Measurements from ENCODE around the gene TTC28.
A peak's percentile ranks its signal among the peaks of the same experiment; 100 is the strongest.

Gene TTC28

DNA sequence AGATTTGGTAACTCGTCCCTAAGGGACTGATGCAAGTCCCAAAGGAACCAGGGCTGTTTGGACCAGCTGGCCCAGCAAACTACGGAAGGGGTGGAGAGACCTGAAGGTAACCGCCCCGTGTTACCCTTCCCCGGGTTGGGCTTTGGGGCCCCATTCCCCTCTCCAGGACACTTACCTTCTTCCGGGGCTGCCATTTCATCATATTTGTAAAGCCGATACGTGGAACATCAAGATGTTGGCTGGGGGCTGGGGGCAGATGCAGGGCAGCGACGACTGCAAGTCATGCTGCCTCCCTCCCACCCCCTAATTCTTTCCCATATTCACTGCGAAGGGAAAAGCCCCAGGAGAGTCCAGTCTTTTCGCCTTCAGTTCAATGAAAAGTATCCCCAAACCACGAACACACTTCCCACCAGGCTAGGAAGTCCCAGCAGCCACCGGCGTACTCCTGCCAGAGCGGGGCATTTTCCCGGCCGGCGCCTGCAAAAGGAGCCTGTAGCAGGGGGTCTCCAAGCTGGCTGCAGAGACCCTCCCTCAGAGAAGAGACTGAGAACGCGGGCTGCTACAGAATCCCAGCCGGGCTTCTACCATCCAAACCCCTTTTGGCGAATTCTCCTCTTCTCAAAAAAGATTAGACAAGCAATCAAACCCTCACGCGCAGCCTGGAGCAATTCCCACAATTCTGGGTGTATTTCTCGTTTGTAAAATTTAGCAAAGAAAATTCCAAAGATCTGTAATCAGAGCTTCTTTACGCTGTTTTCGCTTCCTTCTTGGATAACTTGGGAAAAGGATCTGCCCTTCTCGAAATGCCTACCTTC lies 236.7 kb downstream of the TTC28 start:
- peak overlapping the region; percentile 58 for H3K4me3 ChIP-seq (ENCODE audit: low read depth, low read length)

GRCh38 chr22:28442264-28442710 lies 237.4 kb downstream of the TTC28 start:
- peak overlapping the region; percentile 58 for H3K4me3 ChIP-seq (ENCODE audit: low read depth, low read length)

GRCh38 chr22:28441720-28442263 lies 237.8 kb downstream of the TTC28 start:
- peak overlapping the region; percentile 58 for H3K4me3 ChIP-seq (ENCODE audit: low read depth, low read length)

- no peak overlapping the region for H3K4me3 ChIP-seq (ENCODE audit: low read depth, low read length)
Measured at GRCh38 chr22:28440592-28441390, 238.8 kb downstream of the TTC28 start.

GRCh38 chr22:28438183-28438768 lies 241.4 kb downstream of the TTC28 start:
- H3K4me3 ChIP-seq (ENCODE audit: low read depth, low read length), result no peak overlapping the region

DNA sequence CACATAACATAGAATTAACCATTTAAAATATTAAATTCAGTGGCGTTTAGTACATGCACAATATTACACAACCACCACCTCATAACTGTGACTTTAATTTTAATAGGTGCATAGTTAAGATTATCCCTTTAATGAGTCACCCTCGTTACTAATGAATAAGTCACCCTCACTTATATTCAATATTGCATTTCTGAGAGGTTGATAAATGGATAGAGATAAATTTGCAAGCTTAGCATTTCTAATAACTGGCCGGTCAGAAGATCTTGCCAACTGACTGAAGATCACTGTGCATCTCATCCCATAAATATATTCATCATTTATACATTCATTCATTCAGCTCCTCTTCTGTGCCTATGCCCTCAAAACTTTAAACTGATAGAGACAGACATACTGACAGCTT lies 243.7 kb downstream of the TTC28 start:
- no peak overlapping the region for H3K4me3 ChIP-seq (ENCODE audit: low read depth, low read length)

DNA sequence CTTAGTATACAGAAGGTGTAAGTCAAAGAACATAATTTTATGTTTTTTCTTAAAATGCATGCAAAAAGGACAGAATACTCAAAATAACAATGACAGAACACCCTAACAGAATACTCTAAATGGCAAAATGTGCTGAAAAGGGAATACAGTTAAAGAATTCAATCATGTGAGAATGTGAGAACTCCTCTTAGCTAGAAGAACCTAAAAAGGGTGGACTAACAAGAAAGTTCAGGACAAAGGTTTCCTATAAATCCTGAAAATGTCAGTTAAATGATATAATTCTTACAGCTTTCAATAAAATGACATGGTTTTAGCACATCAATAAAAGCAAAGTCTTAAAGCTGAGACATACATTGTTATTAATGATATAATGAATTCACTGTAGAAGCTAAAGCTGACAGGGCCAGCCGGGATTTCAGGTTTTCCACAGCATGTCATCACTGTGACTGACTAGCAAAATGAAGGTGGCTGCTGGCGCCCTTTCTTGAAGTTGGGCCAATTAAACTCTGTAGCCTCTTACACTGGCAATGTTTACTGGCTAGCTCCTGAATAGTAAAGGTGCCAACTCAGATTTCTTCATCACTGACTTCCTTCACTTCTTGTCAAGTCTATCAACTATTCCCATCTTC lies 244.4 kb downstream of the TTC28 start:
- H3K4me3 ChIP-seq (ENCODE audit: low read depth, low read length), result no peak overlapping the region

- no peak overlapping the region for H3K4me3 ChIP-seq (ENCODE audit: low read depth, low read length)
Measured at GRCh38 chr22:28430466-28431025, 249.1 kb downstream of the TTC28 start.

- H3K4me3 ChIP-seq (ENCODE audit: low read depth, low read length), result no peak overlapping the region
Measured at GRCh38 chr22:28429711-28430110, 249.9 kb downstream of the TTC28 start.

DNA sequence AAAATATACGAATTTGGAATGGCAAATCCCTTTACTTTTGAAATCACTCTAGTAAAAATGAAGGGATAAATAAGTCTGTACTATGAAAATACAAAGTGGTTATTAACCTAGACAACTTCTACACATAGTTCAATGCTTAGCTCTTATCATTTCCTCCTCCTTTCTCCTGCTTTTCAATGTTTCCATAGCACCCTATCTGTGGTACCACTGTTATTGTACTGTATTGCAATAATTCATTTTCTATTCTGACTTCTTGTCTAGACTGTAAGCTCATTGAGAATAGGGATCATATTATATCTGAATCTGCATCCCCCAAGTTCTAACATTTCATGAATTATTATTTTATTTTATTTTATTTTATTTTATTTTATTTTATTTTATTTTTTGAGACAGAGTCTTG lies 251.4 kb downstream of the TTC28 start:
- H3K4me3 ChIP-seq (ENCODE audit: low read depth, low read length), result no peak overlapping the region

- no peak overlapping the region for H3K4me3 ChIP-seq (ENCODE audit: low read depth, low read length)
Measured at GRCh38 chr22:28426346-28427132, 253.1 kb downstream of the TTC28 start.

- H3K4me3 ChIP-seq (ENCODE audit: low read depth, low read length), result no peak overlapping the region
Measured at GRCh38 chr22:28425211-28425610, 254.4 kb downstream of the TTC28 start.

DNA sequence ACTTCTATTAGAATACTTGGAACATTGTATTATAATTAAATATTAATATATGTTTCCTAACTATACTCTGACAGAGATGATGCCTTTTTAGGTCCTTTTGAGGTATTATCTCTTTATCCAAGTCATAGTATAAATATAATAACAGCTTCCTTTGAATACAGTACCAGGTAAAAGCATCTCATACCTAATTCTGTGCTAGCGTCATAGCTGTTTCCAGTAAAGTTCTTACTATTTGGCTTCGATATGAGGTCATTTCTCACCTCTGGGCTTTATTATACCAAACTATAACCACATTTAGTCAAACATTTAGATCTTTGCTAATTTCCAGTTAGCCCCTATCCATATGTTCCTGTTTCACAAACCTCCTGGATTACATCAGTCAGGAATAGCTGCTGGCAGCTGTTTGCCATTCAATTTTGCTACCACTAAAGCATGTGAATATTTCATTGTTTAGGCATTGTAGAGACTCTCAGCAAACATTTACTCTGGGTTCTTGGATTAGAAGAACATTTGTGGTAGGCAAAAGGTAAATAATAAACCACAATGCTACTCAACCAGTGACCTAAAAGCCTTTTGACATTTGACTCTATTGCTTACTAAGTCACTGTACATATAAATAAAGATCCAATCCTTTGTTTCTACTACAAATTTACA lies 255.1 kb downstream of the TTC28 start:
- H3K4me3 ChIP-seq (ENCODE audit: low read depth, low read length), result no peak overlapping the region

GRCh38 chr22:28419919-28420318 lies 259.7 kb downstream of the TTC28 start:
- no peak overlapping the region for H3K4me3 ChIP-seq (ENCODE audit: low read depth, low read length)

DNA sequence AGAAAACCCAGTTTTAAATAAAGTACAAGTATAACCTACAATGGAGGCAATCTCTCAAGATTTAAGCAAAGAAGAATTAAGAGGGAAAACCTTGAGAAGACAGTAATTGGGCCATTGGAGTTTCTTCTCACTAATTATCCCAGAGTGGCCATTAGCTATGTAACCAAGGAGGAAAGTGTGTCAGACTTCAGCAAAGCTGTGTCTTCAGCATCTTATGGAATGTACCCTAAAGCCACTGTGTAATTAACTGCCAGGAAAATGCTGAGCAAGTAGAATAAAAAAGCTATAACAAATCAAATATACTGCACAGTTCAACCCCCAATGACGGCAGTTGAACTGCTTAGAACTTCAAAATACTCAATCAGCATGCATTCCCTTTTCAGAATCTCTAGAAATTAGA lies 261.6 kb downstream of the TTC28 start:
- H3K4me3 ChIP-seq (ENCODE audit: low read depth, low read length), result no peak overlapping the region

DNA sequence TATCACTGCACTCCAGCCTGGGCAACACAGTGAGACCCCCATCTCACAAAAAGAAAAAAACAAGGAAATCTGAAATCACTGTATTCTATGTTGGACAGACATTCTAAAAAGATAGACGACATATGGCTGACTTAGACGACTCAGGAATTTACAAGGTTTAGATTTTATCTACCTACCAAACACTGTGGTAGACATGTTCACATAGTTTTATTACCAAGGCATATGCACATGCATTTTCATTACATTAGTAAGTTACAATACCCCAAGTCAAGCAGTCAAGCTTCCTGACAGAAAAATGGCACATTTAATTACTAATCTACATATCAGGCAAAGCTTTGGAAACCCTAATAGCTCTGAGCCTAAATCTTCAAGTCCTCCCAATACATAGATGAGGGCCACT lies 262.2 kb downstream of the TTC28 start:
- H3K4me3 ChIP-seq (ENCODE audit: low read depth, low read length), result no peak overlapping the region

DNA sequence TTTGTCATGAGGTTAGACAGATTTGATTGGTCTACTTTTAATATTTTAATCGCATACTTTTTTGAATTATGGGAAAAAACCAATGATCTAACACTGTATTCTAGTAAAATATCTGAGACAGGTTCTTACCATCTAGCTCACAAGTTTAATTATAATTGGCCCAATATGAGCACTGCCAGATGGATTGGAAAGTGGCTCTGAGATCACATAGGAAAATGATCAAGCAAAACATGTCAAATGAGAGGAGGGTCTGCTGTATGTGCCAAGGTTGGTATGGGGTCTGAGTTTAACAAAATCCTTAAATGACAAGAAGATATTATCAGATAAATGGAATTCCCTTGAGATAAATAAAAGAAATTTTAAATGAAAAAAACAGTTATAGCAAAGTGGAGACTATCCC lies 264.7 kb downstream of the TTC28 start:
- no peak overlapping the region for H3K4me3 ChIP-seq (ENCODE audit: low read depth, low read length)

DNA sequence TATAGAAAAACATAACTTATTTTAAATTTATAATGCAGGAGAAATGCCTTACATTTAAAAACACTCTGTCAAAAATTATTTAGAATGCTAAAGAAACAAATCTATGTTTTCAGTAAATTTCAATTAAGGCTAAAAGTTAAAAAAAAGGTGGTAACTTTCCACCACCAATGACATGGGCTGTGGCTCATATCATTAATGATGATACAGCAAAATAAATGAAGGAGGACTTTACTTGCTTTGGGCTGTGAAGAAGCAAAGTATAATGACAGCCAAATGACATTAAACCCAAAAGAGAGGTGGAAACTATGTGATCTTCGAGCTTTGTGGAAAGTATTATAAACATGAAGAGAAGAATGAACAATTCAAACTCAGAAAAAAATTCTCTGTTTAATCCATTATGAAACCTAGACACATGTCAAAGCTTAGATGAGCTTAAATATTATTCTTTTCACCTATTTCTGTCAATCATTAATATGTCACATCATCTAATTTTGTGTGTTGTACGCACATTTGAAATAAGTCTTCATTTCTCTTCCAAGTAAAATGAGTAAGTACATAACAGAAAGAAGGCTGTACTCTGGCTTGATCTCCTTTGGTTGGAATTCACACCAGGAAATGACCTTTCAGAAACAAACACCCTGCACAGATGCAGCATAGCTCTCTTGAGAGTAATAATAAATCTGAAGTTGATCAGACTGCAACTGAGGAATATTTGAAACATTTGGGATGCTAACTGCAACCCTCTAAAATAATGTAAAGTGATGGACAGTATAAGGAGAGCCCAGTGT lies 265.8 kb downstream of the TTC28 start:
- no peak overlapping the region for H3K4me3 ChIP-seq (ENCODE audit: low read depth, low read length)

- H3K4me3 ChIP-seq (ENCODE audit: low read depth, low read length), result no peak overlapping the region
Measured at GRCh38 chr22:28412109-28412508, 267.5 kb downstream of the TTC28 start.

Data from iPS-11a (cell line).